GM12891 (cell line): ENCODE results near the gene NR6A1.

Experiments used
- PAX5 ChIP-seq: IDR thresholded peaks from 2 replicates; pipeline ENCODE4 v1.6.1; 2011; ENCODE audit warnings: low read length, moderate library complexity, mild to moderate bottlenecking; ENCODE audit not compliant: insufficient read depth, severe bottlenecking
- POLR2A ChIP-seq: IDR thresholded peaks from 2 replicates; pipeline ENCODE4 v1.6.1; 2011; ENCODE audit warnings: low read depth, low read length, control low read depth
- POLR2AphosphoS5 ChIP-seq: IDR thresholded peaks from 2 replicates; pipeline ENCODE4 v1.6.1; 2011; ENCODE audit warnings: low read depth, low read length, control low read depth
- POU2F2 ChIP-seq: IDR thresholded peaks from 2 replicates; pipeline ENCODE4 v1.6.1; 2011; ENCODE audit warnings: low read depth, mild to moderate bottlenecking, control low read depth, low read length, moderate library complexity
- SPI1 ChIP-seq: IDR thresholded peaks from 2 replicates; pipeline ENCODE4 v1.6.1; 2011; ENCODE audit warnings: low read depth, low read length, control low read depth
- TAF1 ChIP-seq: IDR thresholded peaks from 2 replicates; pipeline ENCODE4 v1.6.1; 2011; ENCODE audit warnings: low read depth, low read length, control low read depth

DNA sequence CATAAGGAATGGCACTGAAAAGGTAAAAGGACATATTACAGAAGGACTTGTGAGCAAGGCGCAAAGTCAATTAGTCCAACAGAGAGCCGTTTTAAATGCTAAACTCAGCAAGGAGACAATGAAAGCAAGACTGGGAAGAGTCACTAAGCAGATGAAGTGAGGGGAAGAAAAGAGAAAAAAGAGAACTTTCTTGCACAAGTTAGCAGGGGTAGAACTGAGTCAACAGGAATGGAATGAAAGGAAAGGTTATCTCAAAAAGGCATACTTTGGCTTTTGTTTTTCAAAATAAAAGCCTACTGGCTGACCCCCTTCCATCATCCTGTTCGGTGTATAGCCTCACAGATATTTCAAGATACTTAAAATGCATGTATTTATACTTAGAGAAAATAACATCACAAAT, 75.0 kb downstream of the NR6A1 start:
- TF ChIP-seq TAF1 (no peak), POLR2A (no peak), POLR2AphosphoS5 (no peak), PAX5 (no peak), SPI1 (no peak), POU2F2 (no peak)
